ENCODE measurements around the gene TMEM255A. TPM values are rescaled to one million over a fixed set of nuclear protein-coding genes. Genes with fewer than 3 reads are reported as not detected.

The TMEM255A gene
- total RNA-seq, 1 donor from 2014 or later = 1.5 TPM

GRCh38 chrX:120304256-120304655 is 7.0 kb downstream of the TMEM255A start:
- ATAC-seq = no peak
- intact Hi-C loops (cut with DNase I) = no loop called here

DNA sequence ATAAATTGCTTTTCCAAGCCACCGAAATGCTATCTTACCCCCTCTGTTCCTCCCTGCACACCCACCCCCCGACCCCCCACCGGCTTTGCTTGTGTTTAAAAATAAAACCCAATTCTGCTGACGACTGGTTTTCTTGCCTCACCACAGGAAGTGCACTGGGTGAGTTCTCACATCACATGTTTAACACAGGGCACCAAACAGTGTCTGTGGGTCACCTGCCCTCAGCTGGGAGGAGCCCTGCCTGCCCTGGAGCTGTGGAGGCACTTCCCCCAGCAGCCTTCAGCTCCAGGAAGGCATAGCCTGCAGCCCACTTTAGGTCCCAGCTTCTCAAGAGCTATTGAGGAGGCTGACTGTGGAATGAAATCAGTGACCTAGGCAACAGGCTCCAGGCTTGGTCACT is 8.8 kb downstream of the TMEM255A start:
- H3K27me3 ChIP-seq = no peaks in the 10 kb centered on the region
- intact Hi-C loops (cut with DNase I) = no loop called here
- no peak for TF ChIP-seq CTCF (IDR thresholded peaks at IDR 0.05)
- no peaks in the 10 kb centered on the region for H3K9me3 ChIP-seq
- no peak overlapping the region for H3K4me3 ChIP-seq
- no peaks in the 10 kb centered on the region for H3K4me1 ChIP-seq
- no peak overlapping the region for H3K27ac ChIP-seq
- no peaks in the 10 kb centered on the region for H3K36me3 ChIP-seq
- ATAC-seq (peak; percentile 94), DNase-seq (peak; percentile 74)

More at GRCh38 chrX:120304256-120304655, 7.0 kb downstream of the TMEM255A start:
- no peak overlapping the region for H3K27ac ChIP-seq
- no peaks in the 10 kb centered on the region for H3K27me3 ChIP-seq
- H3K4me1 ChIP-seq = peaks cover 4% of the 10 kb centered on the region
- no peaks in the 10 kb centered on the region for H3K9me3 ChIP-seq
- TF ChIP-seq CTCF (IDR thresholded peaks at IDR 0.05) = no peak
- DNase-seq = no peak
- no peak overlapping the region for H3K4me3 ChIP-seq
- no peaks in the 10 kb centered on the region for H3K36me3 ChIP-seq

DNA sequence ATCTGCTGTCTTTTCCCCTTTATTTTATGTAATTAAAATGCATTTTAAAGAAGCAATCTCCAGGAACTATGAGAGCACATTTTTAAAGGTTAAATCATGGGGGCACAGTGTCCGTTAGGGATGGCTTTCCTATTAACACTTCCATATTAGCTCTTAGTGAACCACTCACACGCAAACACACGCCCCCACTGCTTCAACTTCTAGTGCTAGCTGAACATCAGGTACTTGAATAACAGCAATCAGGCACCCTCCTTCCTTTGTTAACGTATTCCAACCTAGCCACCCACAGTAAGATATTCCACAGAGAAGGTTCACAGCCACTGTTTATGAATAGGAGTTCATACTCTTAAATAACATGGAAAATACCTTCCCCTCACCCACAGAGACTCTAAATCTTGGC is 9.3 kb downstream of the TMEM255A start:
- no peaks in the 10 kb centered on the region for H3K4me1 ChIP-seq
- intact Hi-C loops (cut with DNase I) = no loop called here
- DNase-seq (no peak), ATAC-seq (no peak)
- no peak overlapping the region for H3K27ac ChIP-seq
- no peak overlapping the region for H3K4me3 ChIP-seq
- no peaks in the 10 kb centered on the region for H3K36me3 ChIP-seq
- no peak for TF ChIP-seq CTCF (IDR thresholded peaks at IDR 0.05)
- no peaks in the 10 kb centered on the region for H3K27me3 ChIP-seq
- no peaks in the 10 kb centered on the region for H3K9me3 ChIP-seq

- no peaks in the 10 kb centered on the region for H3K4me1 ChIP-seq
- no peak for TF ChIP-seq CTCF (IDR thresholded peaks at IDR 0.05)
- intact Hi-C loops (cut with DNase I) = no loop called here
- H3K27me3 ChIP-seq = no peaks in the 10 kb centered on the region
- no peak overlapping the region for H3K4me3 ChIP-seq
- H3K27ac ChIP-seq = no peak overlapping the region
- no peaks in the 10 kb centered on the region for H3K9me3 ChIP-seq
- no peak for ATAC-seq
- H3K36me3 ChIP-seq = no peaks in the 10 kb centered on the region
- DNase-seq = no peak
These were observed 9.8 kb downstream of the TMEM255A start for GRCh38 chrX:120301497-120301896.

DNA sequence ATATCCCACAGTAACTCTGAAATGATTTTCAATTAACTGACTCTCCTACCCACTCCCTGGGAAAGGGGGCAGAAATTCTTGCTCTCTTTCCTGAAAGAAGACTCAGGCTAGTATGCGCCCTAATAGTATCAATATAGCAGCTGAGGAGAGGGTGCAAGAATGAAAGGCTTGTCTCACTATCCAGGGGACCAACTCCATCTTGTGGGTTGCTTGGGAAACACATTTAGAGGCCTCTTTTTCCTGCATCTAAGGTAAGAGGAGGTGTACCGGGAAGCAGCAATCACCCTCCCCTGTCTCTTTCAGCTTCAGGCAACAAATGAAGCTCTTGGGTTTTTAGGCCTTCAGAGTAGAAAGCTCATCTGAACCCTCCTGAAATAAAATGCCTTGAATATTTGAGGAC is 11.3 kb downstream of the TMEM255A start:
- intact Hi-C loops (cut with DNase I) = no loop called here
- ATAC-seq (peak; percentile 67), DNase-seq (no peak)
- Histone ChIP-seq H3K27ac (no peak overlapping the region), H3K27me3 (no peaks in the 10 kb centered on the region), H3K36me3 (no peaks in the 10 kb centered on the region), H3K4me1 (no peaks in the 10 kb centered on the region), H3K4me3 (no peak overlapping the region), H3K9me3 (no peaks in the 10 kb centered on the region)
- TF ChIP-seq CTCF (IDR thresholded peaks at IDR 0.05) = no peak

- no peak overlapping the region for H3K4me3 ChIP-seq
- DNase-seq (no peak), ATAC-seq (no peak)
- H3K27me3 ChIP-seq = no peaks in the 10 kb centered on the region
- H3K9me3 ChIP-seq = no peaks in the 10 kb centered on the region
- H3K27ac ChIP-seq = no peak overlapping the region
- no peak for TF ChIP-seq CTCF (IDR thresholded peaks at IDR 0.05)
- intact Hi-C loops (cut with DNase I) = no loop called here
- H3K4me1 ChIP-seq = no peaks in the 10 kb centered on the region
- no peaks in the 10 kb centered on the region for H3K36me3 ChIP-seq
These were observed 13.3 kb downstream of the TMEM255A start for GRCh38 chrX:120297923-120298322.
